ENCODE data around the gene SERPIND1. TPM values are rescaled to one million over a fixed set of nuclear protein-coding genes. Genes with fewer than 3 reads are reported as not detected.

Gene SERPIND1
- total RNA-seq, 6 donors from 2014 or later: 0.57 to 2.6 (median 0.76) TPM; not detected in 2

GRCh38 chr22:20740222-20740951 is 33.5 kb upstream of the SERPIND1 start:
- Histone ChIP-seq H3K4me1 (no peaks in the 10 kb centered on the region), H3K4me3 (no peak overlapping the region), H3K36me3 (peaks cover 3 to 63% (median 33%) of the 10 kb centered on the region in 4 donors), H3K9me3 (no peaks in the 10 kb centered on the region), H3K27me3 (no peaks in the 10 kb centered on the region), H3K27ac (no peak overlapping the region)
- TF ChIP-seq POLR2A (IDR thresholded peaks at IDR 0.05) (no peak), CTCF (IDR thresholded peaks at IDR 0.05) (no peak), POLR2AphosphoS5 (IDR thresholded peaks at IDR 0.05) (no peak), EP300 (IDR thresholded peaks at IDR 0.05) (no peak)
- ATAC-seq (ENCODE audit: low FRiP score in 2 of 2) (no peak), DNase-seq (no peak)
- 82 to 91% methylated on average over 2 of the region's 2 CpGs for WGBS, 2 donors

GRCh38 chr22:20741008-20741633 is 32.8 kb upstream of the SERPIND1 start:
- DNase-seq: no peak
- Histone ChIP-seq H3K4me3 (no peak overlapping the region), H3K9me3 (no peaks in the 10 kb centered on the region), H3K36me3 (peaks cover 3 to 69% (median 35%) of the 10 kb centered on the region in 4 donors), H3K27ac (no peak overlapping the region), H3K4me1 (no peaks in the 10 kb centered on the region), H3K27me3 (no peaks in the 10 kb centered on the region)
- 78 to 79% methylated on average over 5 to 6 of the region's 6 CpGs for WGBS, 2 donors
- ATAC-seq (ENCODE audit: low FRiP score in 2 of 2): no peak
- TF ChIP-seq POLR2AphosphoS5 (IDR thresholded peaks at IDR 0.05) (no peak), CTCF (IDR thresholded peaks at IDR 0.05) (no peak), POLR2A (IDR thresholded peaks at IDR 0.05) (no peak), EP300 (IDR thresholded peaks at IDR 0.05) (no peak)

DNA sequence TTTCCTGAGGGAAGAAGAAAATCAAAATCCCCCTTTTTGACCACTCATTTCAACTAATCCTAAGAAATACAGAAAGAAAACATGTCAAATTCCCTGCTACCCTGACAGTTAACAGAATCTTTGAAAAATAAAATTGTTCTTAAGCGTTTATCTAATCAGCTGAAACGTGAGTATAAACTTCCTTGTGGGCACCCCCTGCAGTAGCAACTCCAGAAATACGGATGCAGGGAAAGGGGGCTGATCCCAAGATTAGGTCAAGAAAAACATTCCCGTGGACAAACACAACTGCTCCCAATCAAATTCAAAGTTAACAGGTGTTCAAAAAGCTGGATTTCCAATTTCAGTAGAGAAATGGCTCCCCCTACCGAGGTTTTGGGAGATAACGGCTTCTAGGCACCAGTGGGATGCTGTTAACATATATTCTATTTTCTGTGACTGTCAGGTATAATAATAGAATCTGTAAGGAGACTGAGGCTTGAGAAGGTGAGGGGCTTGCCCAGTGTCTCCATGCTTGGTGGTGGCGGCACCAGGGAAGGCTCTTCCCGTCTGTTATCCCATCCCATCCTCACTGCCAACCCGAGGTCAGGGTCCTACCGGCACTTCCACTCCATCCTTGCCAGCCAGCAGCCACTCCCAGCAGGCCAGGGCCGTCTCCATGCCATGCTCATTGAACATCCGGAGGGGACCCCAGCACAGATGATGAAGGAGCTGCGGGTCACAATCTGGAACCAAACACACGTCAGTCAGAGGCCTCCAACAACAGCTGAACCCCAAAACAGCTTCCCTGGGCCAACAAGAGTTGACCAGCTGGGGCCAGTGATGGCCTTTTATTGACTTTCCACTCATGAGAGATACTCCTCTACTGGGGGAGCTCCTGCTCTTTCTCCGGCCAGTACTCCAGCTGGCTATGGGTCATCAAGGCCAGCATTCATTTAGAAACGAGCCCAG is 32.0 kb upstream of the SERPIND1 start:
- no peak overlapping the region for H3K4me3 ChIP-seq
- no peaks in the 10 kb centered on the region for H3K27me3 ChIP-seq
- DNase-seq (no peak), ATAC-seq (ENCODE audit: low FRiP score in 2 of 2) (no peak)
- TF ChIP-seq POLR2A (IDR thresholded peaks at IDR 0.05) (no peak), CTCF (IDR thresholded peaks at IDR 0.05) (peak in 5 of 6 experiments; percentile 29 to 51 (median 47))
- 70 to 74% methylated on average over 13 to 16 of the region's 16 CpGs for WGBS, 2 donors
- H3K36me3 ChIP-seq: peaks cover 4 to 73% (median 43%) of the 10 kb centered on the region in 4 donors
- H3K4me1 ChIP-seq: peaks cover 0 to 3% (median 0%) of the 10 kb centered on the region in 4 donors
- H3K9me3 ChIP-seq: no peaks in the 10 kb centered on the region
- H3K27ac ChIP-seq: no peak overlapping the region

DNA sequence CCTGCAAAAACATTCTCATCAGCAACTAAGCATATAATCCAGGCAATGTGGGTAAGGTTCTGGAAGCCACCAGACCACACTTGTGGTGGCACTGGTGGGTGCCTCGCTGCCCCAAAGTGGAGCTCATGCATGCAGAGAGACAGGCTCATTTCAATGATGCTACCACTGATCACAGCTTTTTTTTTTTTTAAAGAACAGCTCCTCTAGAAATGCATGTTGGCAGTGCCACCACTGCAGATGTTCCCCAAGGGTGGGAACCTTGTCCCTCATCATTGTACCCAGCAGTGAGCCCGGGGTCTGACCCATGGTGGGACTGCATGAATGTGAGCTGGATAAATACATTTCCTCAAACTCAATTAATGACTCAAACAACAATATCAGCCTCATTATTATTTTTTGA is 31.1 kb upstream of the SERPIND1 start:
- no peaks in the 10 kb centered on the region for H3K27me3 ChIP-seq
- WGBS, 2 donors: 43 to 50% methylated on average over 2 of the region's 2 CpGs
- ATAC-seq (ENCODE audit: low FRiP score in 2 of 2) (no peak), DNase-seq (no peak)
- peaks cover 0 to 3% (median 0%) of the 10 kb centered on the region in 4 donors for H3K4me1 ChIP-seq
- peaks cover 10 to 82% (median 47%) of the 10 kb centered on the region in 4 donors for H3K36me3 ChIP-seq
- TF ChIP-seq POLR2AphosphoS5 (IDR thresholded peaks at IDR 0.05) (no peak), EP300 (IDR thresholded peaks at IDR 0.05) (no peak), CTCF (IDR thresholded peaks at IDR 0.05) (no peak), POLR2A (IDR thresholded peaks at IDR 0.05) (no peak)
- H3K4me3 ChIP-seq: no peak overlapping the region
- no peaks in the 10 kb centered on the region for H3K9me3 ChIP-seq
- no peak overlapping the region for H3K27ac ChIP-seq

Measured in upper lobe of left lung (tissue), 6 donors.